ENCODE results near the gene ZNF700. TPM values are rescaled to one million over a fixed set of nuclear protein-coding genes. Genes with fewer than 3 reads are reported as not detected.
A peak's percentile ranks its signal among the peaks of the same experiment; 100 is the strongest.
"Not testable (repeated sequence)": the region's sequence is repeated elsewhere in the genome, so short reads cannot be mapped to it uniquely, and the experiment has no call there.

Gene ZNF700
- total RNA-seq, 1 donor from 2014 or later, result 15.9 TPM

GRCh38 chr19:11938383-11938782, 13.5 kb downstream of the ZNF700 start:
- DNase-seq (ENCODE audit: low spot score), result not testable (repeated sequence)

- DNase-seq (ENCODE audit: low spot score), result not testable (repeated sequence)
These were observed 16.5 kb downstream of the ZNF700 start for GRCh38 chr19:11941361-11941887.

- no peak for DNase-seq (ENCODE audit: low spot score)
These were observed 17.3 kb downstream of the ZNF700 start for GRCh38 chr19:11942008-11942842.

GRCh38 chr19:11942843-11943108, 17.9 kb downstream of the ZNF700 start:
- DNase-seq (ENCODE audit: low spot score), result no peak

GRCh38 chr19:11944656-11945055, 19.7 kb downstream of the ZNF700 start:
- no peak for DNase-seq (ENCODE audit: low spot score)

GRCh38 chr19:11948646-11949045, 23.7 kb downstream of the ZNF700 start:
- no peak for DNase-seq (ENCODE audit: low spot score)

GRCh38 chr19:11949201-11949600, 24.3 kb downstream of the ZNF700 start:
- no peak for DNase-seq (ENCODE audit: low spot score)

- not testable (repeated sequence) for DNase-seq (ENCODE audit: low spot score)
These were observed 24.7 kb downstream of the ZNF700 start for GRCh38 chr19:11949614-11950080.

GRCh38 chr19:11950312-11950711, 25.4 kb downstream of the ZNF700 start:
- no peak for DNase-seq (ENCODE audit: low spot score)

- DNase-seq (ENCODE audit: low spot score), result peak; percentile 80
These were observed 38.9 kb downstream of the ZNF700 start for GRCh38 chr19:11963566-11964355.

GRCh38 chr19:11964496-11964857, 39.6 kb downstream of the ZNF700 start:
- DNase-seq (ENCODE audit: low spot score), result no peak

- DNase-seq (ENCODE audit: low spot score), result peak; percentile 97
These were observed 40.1 kb downstream of the ZNF700 start, which contains the start of gene ZNF763 for GRCh38 chr19:11964858-11965645. Gene ZNF763 (plus strand): TSS chr19:11965040. CDS start chr19:11965209, 169 bp downstream.

- DNase-seq (ENCODE audit: low spot score), result no peak
These were observed 45.3 kb downstream of the ZNF700 start for GRCh38 chr19:11970174-11970573.

- no peak for DNase-seq (ENCODE audit: low spot score)
These were observed 46.1 kb downstream of the ZNF700 start for GRCh38 chr19:11971041-11971440.

GRCh38 chr19:11973019-11973810, 48.3 kb downstream of the ZNF700 start:
- no peak for DNase-seq (ENCODE audit: low spot score)

GRCh38 chr19:11978492-11979100, 53.7 kb downstream of the ZNF700 start:
- DNase-seq (ENCODE audit: low spot score), result no peak

- no peak for DNase-seq (ENCODE audit: low spot score)
These were observed 54.6 kb downstream of the ZNF700 start for GRCh38 chr19:11979527-11979926.

GRCh38 chr19:11982526-11982925, 57.6 kb downstream of the ZNF700 start:
- no peak for DNase-seq (ENCODE audit: low spot score)

GRCh38 chr19:11984986-11985385, 60.1 kb downstream of the ZNF700 start:
- no peak for DNase-seq (ENCODE audit: low spot score)

- DNase-seq (ENCODE audit: low spot score), result no peak
These were observed 61.8 kb downstream of the ZNF700 start for GRCh38 chr19:11986754-11987153.

Data from mucosa of gallbladder (tissue), 1 donor.